Left forelimb (tissue), 1 donor: ENCODE results near the gene TMEM266.
A peak's percentile ranks its signal among the peaks of the same experiment; 100 is the strongest.
"Not testable (repeated sequence)": the region's sequence is repeated elsewhere in the genome, so short reads cannot be mapped to it uniquely, and the experiment has no call there.

Experiments used
- DNase-seq: peaks from one replicate; pipeline ENCODE4 v3.0.0-alpha.2; 2018; ENCODE audit warnings: low spot score

Gene TMEM266, protein sequence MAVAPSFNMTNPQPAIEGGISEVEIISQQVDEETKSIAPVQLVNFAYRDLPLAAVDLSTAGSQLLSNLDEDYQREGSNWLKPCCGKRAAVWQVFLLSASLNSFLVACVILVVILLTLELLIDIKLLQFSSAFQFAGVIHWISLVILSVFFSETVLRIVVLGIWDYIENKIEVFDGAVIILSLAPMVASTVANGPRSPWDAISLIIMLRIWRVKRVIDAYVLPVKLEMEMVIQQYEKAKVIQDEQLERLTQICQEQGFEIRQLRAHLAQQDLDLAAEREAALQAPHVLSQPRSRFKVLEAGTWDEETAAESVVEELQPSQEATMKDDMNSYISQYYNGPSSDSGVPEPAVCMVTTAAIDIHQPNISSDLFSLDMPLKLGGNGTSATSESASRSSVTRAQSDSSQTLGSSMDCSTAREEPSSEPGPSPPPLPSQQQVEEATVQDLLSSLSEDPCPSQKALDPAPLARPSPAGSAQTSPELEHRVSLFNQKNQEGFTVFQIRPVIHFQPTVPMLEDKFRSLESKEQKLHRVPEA

DNA sequence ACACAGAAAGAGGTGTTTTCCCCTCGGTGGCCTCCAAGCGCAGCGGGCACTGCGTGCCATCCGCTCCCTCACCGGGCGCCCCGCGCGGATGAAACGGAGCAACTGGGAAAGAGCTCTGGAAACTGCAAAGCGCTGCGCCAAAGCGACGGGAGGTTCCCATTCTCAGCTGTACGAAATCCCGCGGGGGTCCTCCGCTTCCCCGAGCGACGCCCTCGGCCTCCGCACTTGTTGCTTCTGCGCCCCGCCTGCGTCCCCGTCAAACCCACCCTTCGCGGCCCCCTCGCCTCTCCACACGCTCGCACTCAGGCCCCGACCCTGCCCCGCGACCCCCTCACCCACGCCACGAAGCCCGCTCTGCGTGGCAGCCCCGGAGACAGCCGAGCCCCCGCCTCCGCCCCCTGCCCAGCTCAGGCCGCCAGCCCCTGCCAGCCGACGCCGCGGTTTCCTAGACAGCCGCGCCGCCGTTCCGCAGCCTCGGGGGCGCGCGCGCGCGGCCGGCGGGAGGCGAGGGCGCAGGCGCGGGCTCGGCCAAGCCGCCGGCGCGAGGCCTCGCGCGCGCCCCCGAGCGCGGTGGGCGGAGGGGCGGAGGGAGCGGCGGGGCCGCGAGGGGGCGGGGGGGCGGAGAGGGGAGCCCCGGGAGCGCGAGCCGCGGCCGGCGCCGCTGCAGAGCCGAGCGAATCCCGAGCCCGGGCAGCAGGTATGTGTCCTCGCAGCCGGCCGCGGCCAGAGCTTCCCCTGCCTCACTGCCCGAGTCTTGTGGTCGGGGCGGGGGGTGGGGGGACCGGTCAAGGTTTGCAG, at the start of gene TMEM266:
TSS of gene TMEM266 (plus strand) at position 666 of the 798 bp plus-strand sequence. CDS start 74,279 bp downstream, outside the sequence.
- peak; percentile 69 for DNase-seq

DNA sequence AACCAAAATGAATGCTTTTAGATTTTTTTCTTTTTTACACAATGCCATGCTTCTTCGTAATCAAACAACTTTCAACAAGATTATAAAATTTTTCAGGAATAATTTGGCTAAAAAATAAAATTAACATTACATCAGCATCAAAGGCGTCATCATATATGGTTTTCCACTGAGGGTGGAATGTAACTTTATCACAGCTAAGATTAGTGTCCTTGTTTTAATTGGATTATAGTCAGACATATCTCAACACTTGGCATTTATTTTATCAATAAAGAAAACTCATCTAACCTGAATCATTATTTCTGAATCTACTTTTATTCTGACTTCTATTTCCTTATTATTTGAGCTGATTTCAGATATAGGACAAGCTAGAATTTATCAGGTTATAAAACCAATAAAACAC, 49.2 kb upstream of the TMEM266 start:
- no peak for DNase-seq

DNA sequence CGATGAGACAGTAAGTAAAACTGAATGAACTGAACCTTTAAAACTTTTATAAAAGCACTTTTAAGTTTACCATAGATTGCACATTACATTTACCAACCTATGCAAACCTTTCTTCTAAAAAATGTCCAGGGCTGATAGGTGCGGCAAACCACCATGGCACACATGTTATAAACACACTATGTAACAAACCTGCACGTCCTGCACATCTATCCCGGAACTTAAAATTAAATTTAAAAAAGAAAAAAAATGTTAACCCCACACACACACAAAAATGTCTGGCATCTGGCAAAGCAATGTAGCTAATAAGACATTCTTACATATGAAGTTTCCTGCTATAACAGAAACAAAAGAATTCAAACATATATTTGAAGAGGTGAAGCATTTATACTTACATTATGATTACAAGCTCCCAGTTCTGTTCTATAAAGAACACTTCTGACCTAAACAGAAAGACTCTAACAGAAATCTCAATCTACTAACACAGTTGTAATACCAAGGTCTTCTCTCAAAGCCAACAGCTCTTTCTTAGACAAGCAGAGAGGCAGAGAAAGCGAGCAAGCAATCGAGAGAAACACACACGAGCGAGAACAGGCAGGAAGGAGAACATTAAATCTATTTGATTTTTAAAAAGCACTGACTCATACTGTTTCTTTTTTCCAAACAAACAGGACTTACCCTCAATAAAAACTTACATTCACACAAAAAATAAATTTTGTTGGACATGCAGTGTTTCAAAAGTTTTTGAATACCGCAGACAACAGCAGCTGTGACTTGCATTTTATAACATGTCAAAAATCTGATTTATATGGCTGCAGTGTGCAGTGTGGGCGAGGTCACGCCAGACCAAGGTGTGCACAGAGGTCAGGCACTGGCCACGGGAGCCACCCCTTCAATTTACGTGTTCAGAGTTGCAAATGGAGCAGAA, 47.9 kb upstream of the TMEM266 start, which contains the start of gene NRG4:
TSS of gene NRG4 (minus strand) at position 798 of the 925 bp plus-strand sequence. CDS start 1,194 bp downstream, outside the sequence.
- no peak for DNase-seq

DNA sequence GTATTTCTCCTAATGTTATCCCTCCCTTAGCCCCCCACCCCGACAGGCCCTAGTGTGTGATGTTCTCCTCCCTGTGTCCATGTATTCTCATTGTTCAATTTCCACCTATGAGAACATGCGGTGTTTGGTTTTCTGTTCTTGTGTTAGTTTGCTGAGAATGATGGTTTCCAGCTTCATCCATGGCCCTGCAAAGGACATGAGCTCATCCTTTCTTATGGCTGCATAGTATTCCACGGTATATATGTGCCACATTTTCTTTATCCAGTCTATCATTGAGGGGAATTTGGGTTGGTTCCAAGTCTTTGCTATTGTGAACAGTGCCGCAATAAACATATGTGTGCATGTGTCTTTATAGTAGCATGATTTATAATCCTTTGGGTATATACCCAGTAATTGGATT, 46.3 kb upstream of the TMEM266 start:
- not testable (repeated sequence) for DNase-seq

DNA sequence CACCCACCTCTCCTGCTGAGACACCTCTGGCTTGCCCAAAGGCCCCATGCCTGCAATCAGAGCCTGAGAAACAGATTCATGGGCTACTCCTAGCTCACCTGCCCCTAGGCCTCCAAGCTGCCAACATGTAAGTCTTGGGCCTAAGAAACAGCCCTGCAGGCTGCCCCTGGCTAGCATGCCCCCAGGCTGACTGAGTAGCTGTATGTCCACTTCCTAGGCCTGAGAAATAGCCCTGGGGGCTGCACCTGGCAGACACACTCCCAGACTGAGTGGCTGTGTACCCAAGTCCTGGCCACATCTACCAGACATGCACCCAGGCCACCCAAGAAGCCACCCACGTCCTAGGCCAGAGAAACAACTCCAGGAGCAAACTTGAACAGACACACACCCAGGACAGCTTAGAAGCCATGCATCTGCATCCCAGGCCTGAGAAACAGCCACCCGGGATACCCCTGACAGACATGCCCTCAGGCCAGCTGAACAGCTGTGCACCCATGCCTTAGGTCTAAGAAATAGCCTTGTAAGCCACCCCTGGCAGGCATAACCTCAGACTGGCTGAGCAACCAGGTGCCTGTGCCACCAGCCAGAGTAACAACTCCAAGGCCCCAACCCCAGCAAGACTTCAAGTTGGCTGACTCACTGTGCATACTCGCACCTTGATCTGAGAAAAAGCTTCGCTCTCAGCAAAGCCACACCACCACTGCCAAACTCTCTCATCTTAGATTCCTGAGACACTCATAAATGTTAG, 35.6 kb upstream of the TMEM266 start:
- DNase-seq = no peak

DNA sequence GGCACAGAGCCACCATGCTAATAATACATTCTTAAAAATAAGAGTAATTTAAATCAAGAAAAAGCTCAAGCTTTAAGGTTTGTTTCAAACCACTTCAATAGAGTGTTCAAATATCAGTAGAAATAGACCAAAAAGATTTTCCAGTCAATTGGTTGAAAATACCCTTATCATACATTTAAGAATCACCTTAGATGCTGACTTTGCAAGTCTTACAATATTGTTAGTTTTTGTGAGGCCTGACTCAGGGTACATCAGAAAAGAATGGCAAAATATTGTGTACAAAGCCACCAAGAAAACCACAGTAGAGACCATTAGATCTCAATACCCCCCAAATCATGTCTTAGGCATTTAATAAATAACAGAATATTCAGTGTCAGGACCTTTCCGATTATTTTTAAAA, 27.7 kb upstream of the TMEM266 start:
- no peak for DNase-seq

DNA sequence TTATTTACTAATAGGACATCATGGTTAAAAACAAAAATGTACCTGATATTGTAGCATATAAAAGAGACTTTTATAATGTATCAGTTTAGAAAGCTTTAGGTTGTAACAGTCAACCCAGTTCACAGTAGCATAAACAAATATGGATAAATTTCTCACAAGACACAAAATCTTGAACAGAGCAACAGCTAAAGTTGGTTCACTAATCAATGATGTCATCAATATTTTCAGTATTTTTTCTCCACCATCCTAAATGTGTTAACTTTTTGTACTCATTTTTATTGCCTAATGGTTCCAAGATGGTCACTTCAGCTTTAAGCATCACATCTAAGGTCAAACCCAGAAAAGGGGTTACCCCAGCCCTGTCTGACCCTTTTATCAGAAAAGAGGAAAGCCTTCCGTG, 26.3 kb upstream of the TMEM266 start:
- DNase-seq = no peak

DNA sequence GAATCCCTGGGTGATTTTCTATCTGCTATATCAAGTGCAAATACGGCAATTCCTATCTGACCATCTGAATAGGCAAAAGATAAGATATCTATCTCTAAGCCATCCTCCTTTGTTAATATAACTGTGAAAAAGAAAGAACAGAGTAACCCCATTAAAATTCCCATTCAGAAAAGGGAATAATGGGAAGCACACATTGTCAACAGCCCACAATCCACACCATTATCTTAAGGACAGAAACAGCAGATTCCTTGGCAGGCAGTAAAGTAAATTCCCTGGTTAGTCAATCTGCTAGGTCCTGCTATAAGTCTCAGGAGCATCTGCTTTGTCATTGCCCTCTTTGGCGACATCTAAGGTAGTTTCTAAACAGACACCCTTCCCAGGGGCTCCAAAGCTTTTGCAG, 25.7 kb upstream of the TMEM266 start:
- DNase-seq = no peak

DNA sequence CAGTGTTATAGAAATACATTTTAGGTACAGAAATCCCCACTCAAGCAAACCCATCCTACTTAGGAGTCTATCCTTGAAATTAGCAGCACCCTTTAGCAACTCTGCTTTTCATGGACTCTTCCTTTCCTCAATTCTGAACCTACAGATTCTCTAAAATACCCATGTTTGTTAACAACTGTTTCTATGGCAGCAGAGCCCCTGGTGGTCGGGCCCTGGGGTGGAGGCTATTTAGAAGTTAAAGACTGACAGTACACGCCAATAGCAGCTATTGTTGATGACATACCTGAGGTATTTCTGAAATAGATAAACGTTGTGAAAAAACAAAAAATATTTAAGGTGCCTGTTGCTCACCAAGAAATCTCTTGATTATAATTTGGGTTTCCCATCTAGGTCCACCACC, 24.2 kb upstream of the TMEM266 start:
- no peak for DNase-seq

DNA sequence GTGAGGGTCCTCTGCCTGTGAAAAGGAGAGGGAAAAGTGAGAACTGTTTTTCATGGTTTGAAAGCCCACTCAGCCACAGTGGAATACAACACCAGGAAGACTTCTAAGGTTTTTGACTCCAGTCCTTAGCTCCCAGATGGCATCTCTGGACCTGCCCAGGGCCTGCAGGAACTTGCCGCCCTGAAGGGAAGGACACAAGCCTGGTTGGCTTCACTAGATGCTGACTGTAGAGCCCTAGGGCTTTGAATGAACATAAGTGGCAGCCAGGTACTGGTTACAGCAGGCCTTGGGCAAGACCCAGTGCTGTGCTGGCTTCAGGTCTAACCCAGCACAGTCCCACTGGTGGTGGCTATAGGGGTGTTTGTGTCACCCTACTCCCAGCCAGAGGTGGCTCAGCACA, 21.3 kb upstream of the TMEM266 start:
- no peak for DNase-seq

DNA sequence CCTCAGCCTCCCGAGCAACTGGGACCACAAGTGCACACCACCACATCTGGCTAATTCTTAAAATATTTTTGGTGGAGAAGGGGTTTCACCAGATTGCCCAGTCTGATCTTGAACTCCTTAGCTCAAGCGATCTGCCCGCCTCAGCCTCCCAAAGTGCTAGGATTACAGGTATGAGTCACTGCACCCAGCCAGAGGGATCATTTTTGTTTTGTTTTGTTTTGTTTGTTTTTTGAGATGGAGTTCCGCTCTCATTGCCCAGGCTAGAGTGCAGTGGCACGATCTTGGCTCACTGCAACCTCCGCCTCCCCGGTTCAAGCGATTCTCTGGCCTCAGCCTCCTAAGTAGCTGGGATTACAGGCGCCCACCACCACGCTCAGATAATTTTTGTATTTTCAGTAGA, 5.6 kb upstream of the TMEM266 start:
- not testable (repeated sequence) for DNase-seq

DNA sequence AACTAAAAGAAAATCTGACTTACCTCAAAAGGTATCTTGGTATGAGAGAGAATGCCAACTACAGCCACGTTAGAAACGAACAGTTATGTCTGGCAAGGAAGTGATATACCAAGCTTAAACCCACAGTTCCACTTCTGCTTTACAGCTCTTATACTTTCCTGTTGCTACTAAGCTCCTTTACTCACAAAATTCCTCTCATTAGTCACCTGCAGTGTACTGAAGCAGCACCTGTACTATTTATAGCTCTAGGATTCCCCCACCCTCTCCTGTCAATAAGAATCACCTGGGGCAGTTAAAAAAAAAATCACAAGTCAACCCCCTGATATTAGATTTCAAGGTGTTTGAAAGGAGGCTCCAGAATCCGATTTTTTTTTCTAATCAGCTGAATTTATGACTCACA, 2.9 kb upstream of the TMEM266 start:
- no peak for DNase-seq

DNA sequence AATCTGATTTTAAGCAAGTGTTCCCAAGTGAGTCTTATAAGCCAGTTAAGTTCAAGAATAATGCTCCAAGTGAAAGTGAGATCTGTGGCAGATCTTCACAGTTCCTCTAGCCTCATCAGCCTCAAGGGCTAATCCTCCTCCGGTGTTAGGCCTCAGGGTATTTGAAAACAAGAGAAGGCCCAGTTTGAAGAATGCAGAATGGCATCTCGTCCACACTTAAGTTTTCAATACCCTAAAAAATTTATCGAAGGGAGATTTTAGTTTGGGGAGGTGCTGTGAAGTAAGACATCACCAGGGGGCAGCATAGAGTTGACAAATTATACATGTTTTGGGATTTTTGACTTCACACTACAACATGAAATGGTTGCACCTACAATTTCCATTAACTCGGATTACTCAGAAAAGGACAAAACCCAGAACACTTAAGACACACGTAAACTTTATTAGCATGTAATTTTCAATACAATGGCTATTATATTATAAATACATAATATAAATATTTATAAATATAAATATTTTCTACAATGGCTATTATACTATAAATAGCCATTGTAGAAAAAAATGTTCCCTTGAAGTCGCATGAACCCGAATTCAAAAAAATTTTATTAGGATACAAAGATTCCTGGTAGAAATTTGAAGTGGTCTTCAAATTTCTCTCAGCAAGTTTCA, 2.3 kb upstream of the TMEM266 start:
- no peak for DNase-seq

DNA sequence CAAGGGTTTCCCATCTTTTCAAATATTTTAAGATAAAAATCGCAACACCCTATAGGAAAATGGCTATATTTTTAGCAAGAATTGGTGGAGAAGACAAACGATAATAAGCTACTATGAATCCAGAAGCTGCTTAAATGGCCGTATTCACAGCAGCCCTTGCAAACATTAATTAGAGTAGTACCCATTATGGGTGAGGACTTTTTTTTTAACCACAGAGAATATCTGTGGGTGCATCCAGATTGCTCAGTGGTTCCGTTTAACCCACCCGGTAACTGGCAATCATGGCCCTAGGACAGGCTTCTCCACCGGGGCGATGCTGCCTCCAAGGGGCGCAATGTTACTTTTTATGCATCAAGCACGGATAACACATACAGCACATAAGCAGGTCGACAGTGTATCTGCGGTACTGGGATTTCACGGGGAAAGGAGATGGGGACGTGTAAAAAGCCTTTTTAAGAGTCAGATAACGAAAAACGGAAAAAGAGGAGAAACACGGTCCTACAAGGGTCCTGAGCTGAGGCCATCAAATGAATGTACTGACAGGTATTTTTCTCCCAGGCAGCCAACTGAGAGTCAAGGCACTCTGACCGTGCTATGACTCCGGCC, 968 bp upstream of the TMEM266 start:
- no peak for DNase-seq

DNA sequence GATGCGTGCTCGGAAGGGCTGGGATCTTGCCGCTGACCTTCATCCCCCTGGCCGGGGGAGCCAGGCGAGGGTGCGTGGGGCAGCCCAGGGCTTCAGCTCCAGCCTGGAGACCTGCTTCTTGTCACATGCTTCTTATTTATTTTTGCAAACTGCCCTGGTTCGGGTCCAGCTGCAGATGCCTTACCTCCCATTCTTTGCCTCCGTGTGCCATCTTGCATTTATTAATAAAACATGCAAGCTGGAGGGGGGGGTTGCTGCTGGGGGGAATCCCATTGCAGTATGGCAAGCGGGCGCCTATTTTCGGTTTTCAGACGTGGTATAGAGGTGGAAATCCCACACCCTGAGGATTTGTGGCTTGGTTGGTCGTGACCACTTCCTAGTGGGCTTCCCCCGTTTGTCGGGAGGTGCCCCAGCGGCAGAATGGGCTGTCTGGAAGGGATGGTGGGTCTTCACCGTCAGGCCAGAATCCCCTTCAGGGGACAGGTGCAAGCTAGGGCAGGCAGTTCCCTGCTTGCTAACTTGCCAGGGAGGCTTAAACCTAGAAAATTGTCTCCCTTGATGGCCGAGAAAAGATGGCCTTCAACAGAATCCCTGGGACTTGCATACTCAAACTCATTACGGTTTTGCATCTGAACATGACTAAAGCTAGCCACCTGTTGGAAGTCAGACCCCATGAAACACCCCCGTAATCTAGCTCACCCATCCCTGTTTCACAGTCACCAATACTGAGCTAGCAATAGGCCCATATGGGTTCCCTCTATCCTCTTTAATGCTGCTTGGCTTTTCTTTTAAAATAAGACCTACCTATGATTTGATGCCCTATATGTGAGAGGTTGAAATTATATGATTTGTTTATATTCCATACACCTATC, 569 bp downstream of the TMEM266 start:
- DNase-seq = no peak

DNA sequence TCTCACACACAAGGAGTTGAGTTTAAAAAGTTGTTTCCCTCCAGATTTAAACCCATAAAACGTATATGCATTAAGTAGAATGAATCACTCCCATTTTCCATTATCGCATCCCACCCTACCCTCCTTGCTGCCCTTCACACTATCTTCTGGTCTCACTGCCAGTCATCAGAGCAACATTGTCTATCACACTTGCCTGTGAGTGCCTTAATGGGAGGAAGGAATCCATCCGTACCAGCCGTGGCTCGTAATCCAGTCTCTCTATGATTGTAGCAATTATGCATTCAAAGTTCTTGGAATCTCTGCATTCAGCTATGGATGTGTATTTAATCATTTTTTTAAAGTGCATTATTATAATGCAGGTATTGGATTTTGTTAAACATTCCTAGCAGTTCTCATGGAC, 1.9 kb downstream of the TMEM266 start:
- no peak for DNase-seq

DNA sequence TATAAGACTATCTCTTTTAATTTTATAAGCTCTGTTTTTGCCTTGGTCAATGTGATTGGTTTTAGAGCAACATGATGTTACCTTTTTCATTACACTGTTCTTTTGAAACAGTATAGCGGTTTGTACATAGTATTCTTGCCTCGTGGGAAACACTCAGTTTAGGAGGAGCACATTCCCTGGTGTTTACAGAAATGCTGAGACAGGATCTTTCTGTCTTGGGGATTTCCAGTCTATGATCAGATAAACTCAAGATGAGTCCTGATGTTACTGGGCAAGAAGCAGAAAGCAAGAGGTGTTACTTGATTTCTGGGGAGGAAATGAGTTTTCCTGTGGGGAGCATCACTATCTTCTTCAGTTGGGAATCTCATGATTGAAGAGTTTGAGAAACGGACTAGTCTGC, 2.5 kb downstream of the TMEM266 start:
- DNase-seq = no peak

DNA sequence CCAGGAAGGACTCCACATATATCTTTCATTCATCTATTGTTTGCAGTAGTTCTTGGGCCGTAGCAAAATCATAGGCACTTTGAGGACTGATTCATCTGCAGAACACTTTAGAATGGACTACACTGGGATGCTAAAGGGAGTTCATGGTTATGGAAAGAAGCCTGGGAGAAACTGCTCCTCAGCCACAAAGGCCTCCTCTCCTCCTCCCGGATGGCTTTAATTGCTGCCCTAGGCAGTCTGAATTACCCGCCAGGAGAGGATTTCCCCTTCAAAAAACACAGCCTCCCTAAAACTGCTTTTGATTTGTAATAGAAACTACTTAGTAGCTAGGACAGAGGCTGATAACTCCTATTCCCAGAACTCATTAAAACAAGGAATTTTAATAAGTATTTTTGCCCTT, 4.6 kb downstream of the TMEM266 start:
- DNase-seq = no peak

DNA sequence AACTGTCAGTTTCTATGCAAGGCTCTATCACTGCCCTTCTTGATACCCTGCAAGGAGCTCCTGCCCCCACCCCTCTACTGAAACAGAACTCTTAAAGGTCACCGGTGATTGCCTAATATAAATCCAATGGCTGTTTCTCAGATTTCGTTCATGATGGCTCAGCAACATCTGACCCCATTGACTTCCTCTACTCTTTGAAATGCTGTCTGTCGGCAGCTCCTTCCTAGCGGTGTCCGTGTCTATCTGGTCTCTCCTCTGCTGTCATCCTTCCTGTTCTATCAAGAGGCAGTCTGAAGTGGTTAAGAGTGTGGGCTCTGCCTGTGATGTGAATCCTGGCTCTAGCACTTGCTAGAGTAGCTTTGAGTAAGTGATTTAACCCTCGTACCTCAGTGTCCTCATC, 5.5 kb downstream of the TMEM266 start:
- DNase-seq = no peak
